IPS-20b (cell line): Measurements from ENCODE around the gene CNDP2.
"Not testable (repeated sequence)": the region's sequence is repeated elsewhere in the genome, so short reads cannot be mapped to it uniquely, and the experiment has no call there.

Experiments
- H3K27ac ChIP-seq: one replicate; pipeline ENCODE4 v1.5.1; 2013; ENCODE audit warnings: low read length
- H3K27me3 ChIP-seq: 2 replicates; pipeline ENCODE4 v1.6.1; 2013; ENCODE audit warnings: mild to moderate bottlenecking, low read length, inconsistent platforms; ENCODE audit not compliant: insufficient read depth
- H3K36me3 ChIP-seq: 2 replicates; pipeline ENCODE4 v1.6.1; 2013; ENCODE audit warnings: low read depth, mild to moderate bottlenecking, inconsistent platforms, low read length, moderate library complexity; ENCODE audit not compliant: insufficient read depth
- H3K4me1 ChIP-seq: 2 replicates; pipeline ENCODE4 v1.6.1; 2013; ENCODE audit warnings: mild to moderate bottlenecking, control low read depth, inconsistent platforms, low read length, moderate library complexity; ENCODE audit not compliant: insufficient read depth
- H3K4me3 ChIP-seq: 2 replicates; pipeline ENCODE4 v1.5.1; 2013; ENCODE audit warnings: mild to moderate bottlenecking, low read length, inconsistent platforms
- H3K9ac ChIP-seq: 2 replicates; pipeline ENCODE4 v1.6.1; 2013; ENCODE audit warnings: low read depth, mild to moderate bottlenecking, inconsistent platforms, low read length, moderate library complexity
- H3K9me3 ChIP-seq: 2 replicates; pipeline ENCODE4 v1.6.1; 2013; ENCODE audit warnings: mild to moderate bottlenecking, low read depth, low read length, inconsistent platforms; ENCODE audit not compliant: insufficient read depth

CNDP2 gene

DNA sequence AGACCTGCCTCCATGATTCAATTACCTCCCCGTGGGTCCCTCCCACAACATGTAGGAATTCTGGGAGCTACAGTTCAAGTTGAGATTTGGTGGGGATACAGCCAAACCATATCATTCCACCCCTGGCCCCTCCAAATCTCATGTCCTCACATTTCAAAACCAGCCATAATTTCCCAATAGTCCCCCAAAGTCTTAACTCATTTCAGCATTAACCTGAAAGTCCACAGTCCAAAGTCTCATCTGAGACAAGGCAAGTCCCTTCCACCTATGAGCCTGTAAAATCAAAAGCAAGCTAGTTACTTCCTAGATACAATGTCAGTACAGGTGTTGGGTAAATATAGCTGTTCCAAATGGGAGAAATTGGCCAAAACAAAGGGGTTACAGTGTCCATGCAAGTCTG, 69.0 kb downstream of the CNDP2 start:
- not testable (repeated sequence) for H3K27me3 ChIP-seq, H3K36me3 ChIP-seq, H3K4me3 ChIP-seq, H3K4me1 ChIP-seq, H3K27ac ChIP-seq, H3K9ac ChIP-seq
- peaks cover 34% of the 10 kb centered on the region for H3K9me3 ChIP-seq

DNA sequence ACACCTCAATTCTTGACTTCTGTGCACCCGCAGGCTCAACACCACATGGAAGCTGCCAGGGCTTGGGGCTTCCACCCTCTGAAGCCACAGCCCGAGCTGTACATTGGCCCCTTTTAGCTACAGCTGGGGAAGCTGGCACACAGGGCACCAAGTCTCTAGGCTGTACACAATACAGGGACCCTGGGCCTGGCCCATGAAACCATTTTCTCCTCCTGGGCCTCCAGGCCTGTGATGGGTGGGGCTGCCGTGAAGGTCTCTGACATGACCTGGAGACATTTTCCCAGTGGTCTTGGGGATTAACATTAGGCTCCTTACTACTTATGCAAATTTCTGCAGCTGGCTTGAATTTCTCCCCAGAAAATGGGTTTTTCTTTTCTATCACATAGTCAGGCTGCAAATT, 69.8 kb downstream of the CNDP2 start:
- H3K4me1 ChIP-seq, H3K27ac ChIP-seq, H3K27me3 ChIP-seq, H3K4me3 ChIP-seq, H3K9ac ChIP-seq, H3K36me3 ChIP-seq: not testable (repeated sequence)
- peaks cover 34% of the 10 kb centered on the region for H3K9me3 ChIP-seq

DNA sequence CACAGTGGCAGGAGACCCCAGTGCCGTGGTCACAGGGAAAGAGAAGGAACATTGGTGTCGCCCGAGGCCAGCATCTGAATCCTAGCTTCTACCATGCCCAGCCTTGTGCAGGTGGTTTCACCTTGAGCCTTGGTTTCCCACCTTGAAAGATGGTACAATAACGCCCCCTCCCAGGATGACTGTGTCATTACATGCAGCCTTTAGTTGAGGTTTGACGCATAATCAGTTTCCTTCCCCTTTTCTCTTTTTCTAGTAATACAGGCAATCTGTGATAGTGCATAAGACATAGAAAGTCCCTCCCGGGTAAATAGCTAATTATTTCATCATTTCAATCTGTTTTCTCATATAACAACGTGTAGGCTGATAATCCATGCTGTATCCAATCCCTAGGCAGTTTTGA, 71.7 kb downstream of the CNDP2 start:
- H3K36me3 ChIP-seq, result no peaks in the 10 kb centered on the region
- no peak overlapping the region for H3K4me3 ChIP-seq
- H3K4me1 ChIP-seq, result no peaks in the 10 kb centered on the region
- H3K9me3 ChIP-seq, result peaks cover 34% of the 10 kb centered on the region
- H3K27me3 ChIP-seq, result no peaks in the 10 kb centered on the region
- no peak overlapping the region for H3K27ac ChIP-seq
- no peak overlapping the region for H3K9ac ChIP-seq

DNA sequence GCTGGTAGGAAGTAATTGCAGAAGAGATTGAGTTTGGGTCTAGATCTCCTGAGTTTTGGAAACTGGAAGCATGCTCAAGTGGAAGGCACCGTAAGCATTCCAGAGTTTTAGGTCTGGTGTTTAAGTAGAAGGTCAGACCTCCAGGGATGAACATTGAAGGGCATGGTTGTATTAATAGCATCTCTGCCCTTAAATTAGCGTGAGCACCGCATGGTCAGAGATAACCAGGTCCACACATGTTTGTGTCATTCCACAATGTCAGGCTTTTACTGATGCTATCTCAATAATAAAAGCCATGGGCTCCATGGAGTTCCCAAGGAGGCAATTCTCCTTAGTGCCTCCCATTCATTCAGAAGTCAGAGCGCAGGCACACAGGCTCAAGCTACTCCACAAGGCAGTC, 73.2 kb downstream of the CNDP2 start:
- no peaks in the 10 kb centered on the region for H3K36me3 ChIP-seq
- H3K9ac ChIP-seq, result no peak overlapping the region
- H3K27me3 ChIP-seq, result no peaks in the 10 kb centered on the region
- no peaks in the 10 kb centered on the region for H3K4me1 ChIP-seq
- peaks cover 34% of the 10 kb centered on the region for H3K9me3 ChIP-seq
- no peak overlapping the region for H3K27ac ChIP-seq
- H3K4me3 ChIP-seq, result no peak overlapping the region

DNA sequence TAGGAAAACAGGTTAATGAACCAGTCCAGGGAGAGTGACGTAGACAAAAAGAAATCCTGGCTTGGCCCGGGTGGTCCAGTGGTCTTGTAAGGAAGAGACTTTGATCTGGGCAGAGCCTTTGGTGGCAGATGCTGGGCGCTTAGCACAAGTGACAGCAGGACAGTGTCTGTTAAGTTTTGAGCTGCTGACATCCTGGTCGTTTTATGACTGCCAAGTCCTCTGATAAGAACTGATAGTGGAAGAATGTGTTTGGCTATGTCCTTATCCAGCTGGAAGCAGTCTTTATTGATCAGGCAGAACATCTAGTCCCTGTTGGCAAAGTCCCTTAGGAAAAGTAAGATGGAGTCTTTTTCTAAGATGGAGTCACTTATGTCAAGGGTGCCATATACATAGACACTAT, 74.1 kb downstream of the CNDP2 start:
- Histone ChIP-seq H3K9ac (no peak overlapping the region), H3K9me3 (peaks cover 29% of the 10 kb centered on the region), H3K27ac (no peak overlapping the region), H3K27me3 (no peaks in the 10 kb centered on the region), H3K4me3 (no peak overlapping the region), H3K36me3 (no peaks in the 10 kb centered on the region), H3K4me1 (no peaks in the 10 kb centered on the region)

DNA sequence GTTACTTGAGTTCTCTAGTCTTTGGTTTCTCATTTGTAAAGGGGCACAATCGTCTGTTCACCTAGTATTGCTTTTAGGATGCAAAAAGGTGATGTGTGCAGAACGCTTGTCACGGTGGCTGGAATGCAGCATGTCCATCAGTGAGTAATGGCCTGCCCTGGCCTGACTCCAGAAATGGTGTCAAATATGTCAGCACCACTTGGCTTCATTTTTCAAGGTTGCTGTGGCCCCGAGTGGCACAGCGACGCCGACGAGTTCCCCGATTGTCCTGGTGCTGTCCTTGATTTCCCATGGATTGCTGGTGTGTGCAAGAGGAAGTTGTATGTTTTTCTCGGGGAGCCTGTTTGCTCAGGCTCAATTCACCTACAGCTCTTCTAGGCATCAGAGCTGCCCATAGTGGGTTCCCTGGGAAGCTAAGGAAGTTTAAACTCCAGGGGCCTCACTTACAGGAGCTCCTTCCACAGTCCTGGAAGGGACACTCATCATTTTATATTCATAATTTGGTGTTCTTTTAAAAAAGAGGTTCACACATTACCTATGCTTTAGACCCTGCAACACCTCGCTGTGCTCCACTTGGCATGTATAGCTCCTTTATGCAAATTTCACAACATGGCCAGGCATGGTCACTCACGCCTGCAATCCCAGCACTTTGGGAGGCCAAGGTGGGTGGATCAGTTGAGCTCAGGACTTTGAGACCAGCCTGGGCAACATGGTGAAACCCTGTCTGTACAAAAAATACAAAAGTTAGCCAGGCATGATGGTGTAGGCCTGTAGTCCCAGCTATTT, 75.9 kb downstream of the CNDP2 start:
- Histone ChIP-seq H3K4me3 (no peak overlapping the region), H3K27me3 (no peaks in the 10 kb centered on the region), H3K9me3 (peaks cover 12% of the 10 kb centered on the region; the same call in 1 of the 2 replicates), H3K36me3 (no peaks in the 10 kb centered on the region), H3K27ac (no peak overlapping the region), H3K9ac (no peak overlapping the region), H3K4me1 (no peaks in the 10 kb centered on the region)

DNA sequence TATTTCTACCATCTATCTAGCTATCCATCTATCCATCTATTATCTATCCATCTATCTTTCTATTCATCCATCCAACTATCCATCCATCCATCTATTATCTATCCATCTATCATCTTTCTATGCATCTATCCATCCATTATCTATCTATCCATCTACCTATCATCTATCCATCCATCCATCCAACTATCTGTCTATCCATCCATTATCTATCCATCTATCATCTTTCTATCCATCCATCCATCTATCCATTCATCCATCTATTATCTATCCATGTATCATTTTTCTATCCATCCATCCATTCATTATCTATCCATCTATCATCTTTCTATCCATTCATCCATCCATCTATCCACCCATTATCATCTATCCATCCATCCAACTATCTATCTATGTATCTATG, 76.9 kb downstream of the CNDP2 start:
- Histone ChIP-seq H3K4me3 (no peak overlapping the region), H3K9ac (no peak overlapping the region), H3K27me3 (no peaks in the 10 kb centered on the region), H3K9me3 (peaks cover 2% of the 10 kb centered on the region; the same call in 1 of the 2 replicates), H3K4me1 (no peaks in the 10 kb centered on the region), H3K27ac (no peak overlapping the region), H3K36me3 (no peaks in the 10 kb centered on the region)
